Measurements from ENCODE around the gene KAZN.

The KAZN gene

GRCh38 chr1:14607295-14607694, 8.8 kb downstream of the KAZN start:
- DNase-seq: no peak
- in situ Hi-C loops (cut with HindIII; ENCODE audit: low pct_ligation_motif_present, low pct_unique_long_range_greater_than_20kb, low sequenced_read_pairs): no loop called here

GRCh38 chr1:14608308-14608707, 9.8 kb downstream of the KAZN start:
- no peak for DNase-seq
- in situ Hi-C loops (cut with HindIII; ENCODE audit: low pct_ligation_motif_present, low pct_unique_long_range_greater_than_20kb, low sequenced_read_pairs): no loop called here

GRCh38 chr1:14610761-14611160, 12.3 kb downstream of the KAZN start:
- in situ Hi-C loops (cut with HindIII; ENCODE audit: low pct_ligation_motif_present, low pct_unique_long_range_greater_than_20kb, low sequenced_read_pairs): no loop called here
- no peak for DNase-seq

- DNase-seq: no peak
- in situ Hi-C loops (cut with HindIII; ENCODE audit: low pct_ligation_motif_present, low pct_unique_long_range_greater_than_20kb, low sequenced_read_pairs): no loop called here
These were observed 13.3 kb downstream of the KAZN start for GRCh38 chr1:14611792-14612191.

- in situ Hi-C loops (cut with HindIII; ENCODE audit: low pct_ligation_motif_present, low pct_unique_long_range_greater_than_20kb, low sequenced_read_pairs): no loop called here
- DNase-seq: no peak
These were observed 13.8 kb downstream of the KAZN start for GRCh38 chr1:14612256-14612655.

GRCh38 chr1:14613926-14614325, 15.4 kb downstream of the KAZN start:
- DNase-seq: no peak
- in situ Hi-C loops (cut with HindIII; ENCODE audit: low pct_ligation_motif_present, low pct_unique_long_range_greater_than_20kb, low sequenced_read_pairs): no loop called here

- no peak for DNase-seq
- in situ Hi-C loops (cut with HindIII; ENCODE audit: low pct_ligation_motif_present, low pct_unique_long_range_greater_than_20kb, low sequenced_read_pairs): no loop called here
These were observed 15.9 kb downstream of the KAZN start for GRCh38 chr1:14614341-14614740.

- in situ Hi-C loops (cut with HindIII; ENCODE audit: low pct_ligation_motif_present, low pct_unique_long_range_greater_than_20kb, low sequenced_read_pairs): no loop called here
- DNase-seq: no peak
These were observed 17.2 kb downstream of the KAZN start for GRCh38 chr1:14615549-14616218.

- in situ Hi-C loops (cut with HindIII; ENCODE audit: low pct_ligation_motif_present, low pct_unique_long_range_greater_than_20kb, low sequenced_read_pairs): no loop called here
- DNase-seq: no peak
These were observed 18.3 kb downstream of the KAZN start for GRCh38 chr1:14616632-14617396.

GRCh38 chr1:14617791-14618190, 19.3 kb downstream of the KAZN start:
- DNase-seq: no peak
- in situ Hi-C loops (cut with HindIII; ENCODE audit: low pct_ligation_motif_present, low pct_unique_long_range_greater_than_20kb, low sequenced_read_pairs): no loop called here

- no peak for DNase-seq
- in situ Hi-C loops (cut with HindIII; ENCODE audit: low pct_ligation_motif_present, low pct_unique_long_range_greater_than_20kb, low sequenced_read_pairs): no loop called here
These were observed 22.5 kb downstream of the KAZN start for GRCh38 chr1:14620941-14621340.

GRCh38 chr1:14623090-14623489, 24.6 kb downstream of the KAZN start:
- no peak for DNase-seq
- in situ Hi-C loops (cut with HindIII; ENCODE audit: low pct_ligation_motif_present, low pct_unique_long_range_greater_than_20kb, low sequenced_read_pairs): no loop called here

GRCh38 chr1:14624941-14625340, 26.5 kb downstream of the KAZN start:
- no peak for DNase-seq
- in situ Hi-C loops (cut with HindIII; ENCODE audit: low pct_ligation_motif_present, low pct_unique_long_range_greater_than_20kb, low sequenced_read_pairs): no loop called here

- in situ Hi-C loops (cut with HindIII; ENCODE audit: low pct_ligation_motif_present, low pct_unique_long_range_greater_than_20kb, low sequenced_read_pairs): no loop called here
- no peak for DNase-seq
These were observed 27.1 kb downstream of the KAZN start for GRCh38 chr1:14625572-14625971.

GRCh38 chr1:14625996-14626395, 27.5 kb downstream of the KAZN start:
- no peak for DNase-seq
- in situ Hi-C loops (cut with HindIII; ENCODE audit: low pct_ligation_motif_present, low pct_unique_long_range_greater_than_20kb, low sequenced_read_pairs): no loop called here

GRCh38 chr1:14626869-14627607, 28.6 kb downstream of the KAZN start:
- in situ Hi-C loops (cut with HindIII; ENCODE audit: low pct_ligation_motif_present, low pct_unique_long_range_greater_than_20kb, low sequenced_read_pairs): no loop called here
- no peak for DNase-seq

GRCh38 chr1:14627608-14628489, 29.4 kb downstream of the KAZN start:
- DNase-seq: no peak
- in situ Hi-C loops (cut with HindIII; ENCODE audit: low pct_ligation_motif_present, low pct_unique_long_range_greater_than_20kb, low sequenced_read_pairs): no loop called here

- in situ Hi-C loops (cut with HindIII; ENCODE audit: low pct_ligation_motif_present, low pct_unique_long_range_greater_than_20kb, low sequenced_read_pairs): no loop called here
- no peak for DNase-seq
These were observed 31.0 kb downstream of the KAZN start for GRCh38 chr1:14629363-14630014.
